Measurements from ENCODE around the gene PSMD7. TPM values are rescaled to one million over a fixed set of nuclear protein-coding genes. Genes with fewer than 3 reads are reported as not detected.

Gene PSMD7
- total and polyA plus RNA-seq, 2 of the 13 experiments (the other 11 are each of a cell fraction or from before 2014, with no cell fraction given): 105 to 224 TPM

GRCh38 chr16:74305978-74306784 lies 9.6 kb downstream of the PSMD7 start:
- no peak for DNase-seq (ENCODE audit: low spot score)
- in situ Hi-C loops (cut with HindIII; ENCODE audit: extremely low pct_ligation_motif_present, low pct_unique_long_range_greater_than_20kb): loop anchor here (5.0 kb wide), 1 partner anchor 126 kb away; no protein-coding TSS in a partner anchor
- H3K79me2 ChIP-seq (ENCODE audit: insufficient read depth, low read length): no peaks in the 10 kb centered on the region
- no peaks in the 10 kb centered on the region for H3K27me3 ChIP-seq (ENCODE audit: control insufficient read depth in 1 of 2, insufficient read depth in 2 of 2, low read length in 2 of 2)
- no peak overlapping the region for H3K4me2 ChIP-seq (ENCODE audit: low read depth, low read length)
- TF ChIP-seq RBM22 (optimal IDR thresholded peaks at IDR 0.05; ENCODE audit: low read length): peak; percentile 70
- TF ChIP-seq, protein P1, sequence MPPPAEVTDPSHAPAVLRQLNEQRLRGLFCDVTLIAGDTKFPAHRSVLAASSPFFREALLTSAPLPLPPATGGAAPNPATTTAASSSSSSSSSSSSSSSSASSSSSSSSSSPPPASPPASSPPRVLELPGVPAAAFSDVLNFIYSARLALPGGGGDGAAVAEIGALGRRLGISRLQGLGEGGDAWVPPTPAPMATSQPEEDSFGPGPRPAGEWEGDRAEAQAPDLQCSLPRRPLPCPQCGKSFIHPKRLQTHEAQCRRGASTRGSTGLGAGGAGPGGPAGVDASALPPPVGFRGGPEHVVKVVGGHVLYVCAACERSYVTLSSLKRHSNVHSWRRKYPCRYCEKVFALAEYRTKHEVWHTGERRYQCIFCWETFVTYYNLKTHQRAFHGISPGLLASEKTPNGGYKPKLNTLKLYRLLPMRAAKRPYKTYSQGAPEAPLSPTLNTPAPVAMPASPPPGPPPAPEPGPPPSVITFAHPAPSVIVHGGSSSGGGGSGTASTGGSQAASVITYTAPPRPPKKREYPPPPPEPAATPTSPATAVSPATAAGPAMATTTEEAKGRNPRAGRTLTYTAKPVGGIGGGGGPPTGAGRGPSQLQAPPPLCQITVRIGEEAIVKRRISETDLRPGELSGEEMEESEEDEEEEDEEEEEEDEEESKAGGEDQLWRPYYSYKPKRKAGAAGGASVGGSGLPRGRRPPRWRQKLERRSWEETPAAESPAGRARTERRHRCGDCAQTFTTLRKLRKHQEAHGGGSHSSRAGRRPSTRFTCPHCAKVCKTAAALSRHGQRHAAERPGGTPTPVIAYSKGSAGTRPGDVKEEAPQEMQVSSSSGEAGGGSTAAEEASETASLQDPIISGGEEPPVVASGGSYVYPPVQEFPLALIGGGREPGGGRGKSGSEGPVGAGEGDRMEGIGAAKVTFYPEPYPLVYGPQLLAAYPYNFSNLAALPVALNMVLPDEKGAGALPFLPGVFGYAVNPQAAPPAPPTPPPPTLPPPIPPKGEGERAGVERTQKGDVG (CRISPR knock-in tag; IDR thresholded peaks at IDR 0.05; ENCODE audit: borderline replicate concordance): no peak
- TF ChIP-seq POLR2A (IDR thresholded peaks at IDR 0.05; ENCODE audit: insufficient read depth in 1 of 2, low read depth in 2 of 2, low read length in 2 of 2): no peak
- peak; percentile 68; the same call in 1 of the 2 replicates for TF ChIP-seq POLR2AphosphoS2 (IDR thresholded peaks at IDR 0.05; ENCODE audit: low read depth, low read length)
- peak; percentile 67 for TF ChIP-seq POLR2G (IDR thresholded peaks at IDR 0.05; ENCODE audit: low read depth, low read length)
- TF ChIP-seq HHEX (CRISPR knock-in tag; IDR thresholded peaks at IDR 0.05): no peak
- peak; percentile 39 for TF ChIP-seq POLR2AphosphoS5 (IDR thresholded peaks at IDR 0.05; ENCODE audit: low read depth, low read length)
- peak; percentile 51 for TF ChIP-seq RBFOX2 (IDR thresholded peaks at IDR 0.05; ENCODE audit: low read depth, low read length)
- CTCF ChIA-PET (ENCODE audit: low intra/inter-chr PET ratio, low total read pairs): no interaction called here
- intact Hi-C loops (cut with micrococcal nuclease; ENCODE audit: unreplicated experiment): no loop called here
- POLR2A ChIA-PET: interaction anchor here (2.3 kb wide), 1 partner anchor 9 kb away, joined by 11 read pairs; the partner anchor contains the start of gene PSMD7
- H4K20me1 ChIP-seq (ENCODE audit: insufficient read depth, low read length): no peaks in the 10 kb centered on the region
- peaks cover 15% of the 10 kb centered on the region for H3K4me1 ChIP-seq (ENCODE audit: insufficient read depth, low read length)
- ATAC-seq: no peak
- no peak overlapping the region for H3K27ac ChIP-seq (ENCODE audit: extremely low read length, insufficient read depth, low read length)
- 87% methylated on average over 8 of the region's 8 CpGs for WGBS (ENCODE audit: low lambda C conversion rate)
- BruUV-seq (replicated peaks): no TSS peak
- no peak overlapping the region for H3K9ac ChIP-seq (ENCODE audit: insufficient read depth, low read depth, low read length)
- no peak overlapping the region for H3K4me3 ChIP-seq (replicated peaks in 1 of 3; ENCODE audit: insufficient read depth in 1 of 3, low read depth in 2 of 3, low read length in 3 of 3)
- H2AFZ ChIP-seq (ENCODE audit: low read length): no peak overlapping the region
- peaks cover 30 to 61% of the 10 kb centered on the region in 2 experiments for H3K36me3 ChIP-seq (replicated peaks in 1 of 2; ENCODE audit: control insufficient read depth in 1 of 2, insufficient read depth in 2 of 2, low read length in 2 of 2)
- FAIRE-seq: no peak
- no peaks in the 10 kb centered on the region for H3K9me3 ChIP-seq (ENCODE audit: low read length)

Data from HepG2 (cell line).